ENCODE measurements around the gene CPE.

Gene CPE

DNA sequence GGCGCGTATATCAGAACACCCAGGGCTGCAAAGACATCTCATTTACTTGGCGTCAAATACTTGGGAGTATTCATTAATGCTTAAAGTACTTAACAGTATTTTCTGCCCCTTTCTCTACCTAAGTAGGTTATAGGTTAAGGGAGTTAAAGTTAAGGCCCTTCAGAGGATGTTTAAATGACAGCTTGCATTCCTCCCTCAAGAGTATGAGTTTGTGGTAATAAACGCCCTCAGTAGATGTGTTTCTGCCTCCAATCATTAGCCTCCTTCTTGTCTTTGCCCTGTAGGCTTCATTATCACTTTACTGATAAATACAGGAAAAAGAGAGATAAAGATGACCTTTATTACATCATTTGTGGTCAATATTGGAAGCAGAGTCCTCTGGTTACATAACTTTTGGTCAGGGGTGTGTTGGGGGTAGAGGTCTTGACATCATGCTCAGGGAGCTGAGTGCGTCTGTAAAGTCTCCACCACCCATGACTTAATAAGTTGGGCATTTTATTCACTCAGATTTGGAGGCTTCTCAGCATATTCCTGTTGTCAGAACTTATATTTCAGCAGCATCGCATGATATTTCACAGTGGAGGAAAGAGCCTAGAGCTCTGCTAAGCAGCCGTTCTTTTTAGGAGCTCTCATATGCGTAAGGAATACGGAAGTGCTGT is 145.9 kb downstream of the CPE start:
- no peak for DNase-seq
- no peak overlapping the region for H3K27ac ChIP-seq (ENCODE audit: insufficient read depth, low read length, poor library complexity, severe bottlenecking)
- no peaks in the 10 kb centered on the region for H3K27me3 ChIP-seq (replicated peaks; ENCODE audit: control insufficient read depth, insufficient read depth, low read length, poor library complexity, severe bottlenecking)
- H3K36me3 ChIP-seq (ENCODE audit: control insufficient read depth, insufficient read depth, low read length), result no peaks in the 10 kb centered on the region
- H3K9me3 ChIP-seq (ENCODE audit: control insufficient read depth, low read length), result no peaks in the 10 kb centered on the region
- no peak overlapping the region for H3K4me3 ChIP-seq (ENCODE audit: insufficient read depth, low read depth, low read length, poor library complexity, severe bottlenecking)
- no peaks in the 10 kb centered on the region for H3K4me1 ChIP-seq (ENCODE audit: control insufficient read depth, insufficient read depth, low read length, poor library complexity, severe bottlenecking)

GRCh38 chr4:165532976-165533375 is 154.2 kb downstream of the CPE start:
- no peak overlapping the region for H3K27ac ChIP-seq (ENCODE audit: insufficient read depth, low read length, poor library complexity, severe bottlenecking)
- no peaks in the 10 kb centered on the region for H3K4me1 ChIP-seq (ENCODE audit: control insufficient read depth, insufficient read depth, low read length, poor library complexity, severe bottlenecking)
- H3K27me3 ChIP-seq (replicated peaks; ENCODE audit: control insufficient read depth, insufficient read depth, low read length, poor library complexity, severe bottlenecking), result no peaks in the 10 kb centered on the region
- no peaks in the 10 kb centered on the region for H3K36me3 ChIP-seq (ENCODE audit: control insufficient read depth, insufficient read depth, low read length)
- H3K9me3 ChIP-seq (ENCODE audit: control insufficient read depth, low read length), result no peaks in the 10 kb centered on the region
- DNase-seq, result no peak
- H3K4me3 ChIP-seq (ENCODE audit: insufficient read depth, low read depth, low read length, poor library complexity, severe bottlenecking), result no peak overlapping the region

DNA sequence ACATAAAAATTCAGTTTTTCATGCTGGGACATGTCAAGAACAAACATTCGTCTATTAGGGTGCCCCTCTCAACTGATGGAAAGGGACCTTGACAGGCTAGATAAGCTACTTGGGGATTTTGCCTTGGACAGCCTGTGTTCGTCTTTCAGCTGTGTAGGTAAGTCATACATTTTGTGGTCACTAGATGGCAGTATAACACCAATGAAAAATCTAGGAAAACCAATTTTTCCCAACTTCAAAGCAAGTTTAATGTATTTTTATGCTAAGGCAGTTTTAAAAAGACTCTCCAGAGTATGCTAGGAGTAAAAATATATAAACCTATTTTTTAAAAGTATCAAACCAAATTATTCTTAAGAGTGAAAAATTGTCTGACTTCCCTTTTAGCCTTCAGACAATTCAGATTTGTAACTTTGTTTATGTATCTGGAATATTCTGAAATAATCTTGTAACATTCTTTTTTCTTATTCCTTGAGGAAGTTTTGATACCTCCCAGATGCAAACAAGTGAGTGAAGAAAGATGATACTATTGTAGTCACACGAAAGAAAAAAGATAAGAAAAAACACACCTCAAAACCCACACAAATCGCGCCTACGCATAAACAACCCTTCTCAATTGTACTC is 158.3 kb downstream of the CPE start:
- Histone ChIP-seq H3K4me1 (ENCODE audit: control insufficient read depth, insufficient read depth, low read length, poor library complexity, severe bottlenecking) (no peaks in the 10 kb centered on the region), H3K9me3 (ENCODE audit: control insufficient read depth, low read length) (no peaks in the 10 kb centered on the region), H3K4me3 (ENCODE audit: insufficient read depth, low read depth, low read length, poor library complexity, severe bottlenecking) (no peak overlapping the region), H3K27ac (ENCODE audit: insufficient read depth, low read length, poor library complexity, severe bottlenecking) (no peak overlapping the region), H3K27me3 (replicated peaks; ENCODE audit: control insufficient read depth, insufficient read depth, low read length, poor library complexity, severe bottlenecking) (no peaks in the 10 kb centered on the region), H3K36me3 (ENCODE audit: control insufficient read depth, insufficient read depth, low read length) (no peaks in the 10 kb centered on the region)
- no peak for DNase-seq

- no peak for DNase-seq
- no peak overlapping the region for H3K27ac ChIP-seq (ENCODE audit: insufficient read depth, low read length, poor library complexity, severe bottlenecking)
- H3K9me3 ChIP-seq (ENCODE audit: control insufficient read depth, low read length), result no peaks in the 10 kb centered on the region
- H3K4me1 ChIP-seq (ENCODE audit: control insufficient read depth, insufficient read depth, low read length, poor library complexity, severe bottlenecking), result no peaks in the 10 kb centered on the region
- H3K4me3 ChIP-seq (ENCODE audit: insufficient read depth, low read depth, low read length, poor library complexity, severe bottlenecking), result no peak overlapping the region
- H3K27me3 ChIP-seq (replicated peaks; ENCODE audit: control insufficient read depth, insufficient read depth, low read length, poor library complexity, severe bottlenecking), result no peaks in the 10 kb centered on the region
- H3K36me3 ChIP-seq (ENCODE audit: control insufficient read depth, insufficient read depth, low read length), result no peaks in the 10 kb centered on the region
Observed at GRCh38 chr4:165539801-165540200, 161.0 kb downstream of the CPE start.

DNA sequence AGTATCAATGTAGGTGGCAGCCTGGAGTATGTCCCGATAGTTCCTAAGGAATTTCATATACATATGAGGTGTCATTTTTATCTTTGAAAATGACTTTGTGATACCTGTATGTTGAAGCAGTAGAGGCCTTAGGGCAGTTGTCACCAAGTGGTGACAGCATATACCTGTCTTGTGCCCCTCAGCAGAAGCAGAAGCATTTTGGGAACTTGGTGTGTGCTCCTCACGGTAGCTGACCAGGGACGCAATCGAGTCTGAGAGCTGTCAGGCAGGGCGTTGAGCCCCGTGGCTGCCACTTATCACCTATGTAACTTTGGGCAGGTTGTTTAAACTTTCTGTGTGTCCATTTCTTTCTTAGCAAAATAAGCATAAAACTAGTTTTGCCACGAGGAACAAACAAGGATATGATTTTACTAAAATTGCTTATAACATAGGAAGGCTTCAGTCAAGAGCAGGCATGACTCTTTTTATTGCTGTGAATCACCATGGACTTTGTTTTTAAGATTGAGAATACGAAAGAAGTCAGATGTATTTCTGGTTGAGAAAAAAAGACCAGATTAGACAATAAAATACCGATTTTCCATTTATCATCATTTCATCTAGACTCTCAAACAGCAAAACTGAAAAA is 161.5 kb downstream of the CPE start:
- Histone ChIP-seq H3K4me1 (ENCODE audit: control insufficient read depth, insufficient read depth, low read length, poor library complexity, severe bottlenecking) (no peaks in the 10 kb centered on the region), H3K4me3 (ENCODE audit: insufficient read depth, low read depth, low read length, poor library complexity, severe bottlenecking) (no peak overlapping the region), H3K27ac (ENCODE audit: insufficient read depth, low read length, poor library complexity, severe bottlenecking) (no peak overlapping the region), H3K27me3 (replicated peaks; ENCODE audit: control insufficient read depth, insufficient read depth, low read length, poor library complexity, severe bottlenecking) (no peaks in the 10 kb centered on the region), H3K36me3 (ENCODE audit: control insufficient read depth, insufficient read depth, low read length) (no peaks in the 10 kb centered on the region), H3K9me3 (ENCODE audit: control insufficient read depth, low read length) (no peaks in the 10 kb centered on the region)
- DNase-seq, result no peak

- H3K9me3 ChIP-seq (ENCODE audit: control insufficient read depth, low read length), result no peaks in the 10 kb centered on the region
- no peaks in the 10 kb centered on the region for H3K4me1 ChIP-seq (ENCODE audit: control insufficient read depth, insufficient read depth, low read length, poor library complexity, severe bottlenecking)
- H3K27ac ChIP-seq (ENCODE audit: insufficient read depth, low read length, poor library complexity, severe bottlenecking), result no peak overlapping the region
- no peak overlapping the region for H3K4me3 ChIP-seq (ENCODE audit: insufficient read depth, low read depth, low read length, poor library complexity, severe bottlenecking)
- no peak for DNase-seq
- no peaks in the 10 kb centered on the region for H3K27me3 ChIP-seq (replicated peaks; ENCODE audit: control insufficient read depth, insufficient read depth, low read length, poor library complexity, severe bottlenecking)
- no peaks in the 10 kb centered on the region for H3K36me3 ChIP-seq (ENCODE audit: control insufficient read depth, insufficient read depth, low read length)
Observed at GRCh38 chr4:165541851-165542459, 163.1 kb downstream of the CPE start.

DNA sequence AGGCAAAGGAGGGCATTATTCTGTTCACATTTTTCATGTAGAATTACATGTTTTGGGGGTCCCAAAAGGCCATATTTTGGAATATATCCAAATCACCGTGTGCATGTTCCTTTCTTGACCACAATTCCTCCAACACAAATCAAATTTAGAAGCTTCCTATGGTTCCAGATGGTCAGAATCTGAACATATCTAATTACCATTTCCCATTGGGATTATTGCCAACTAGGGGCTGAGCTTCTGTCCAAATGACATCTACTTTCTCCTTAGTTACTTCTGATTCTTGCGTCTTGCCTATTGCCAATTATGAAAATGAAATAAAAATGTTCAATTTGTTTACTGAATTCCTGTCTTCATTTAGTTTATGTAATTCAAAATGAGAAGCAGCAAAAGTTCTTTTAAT is 163.7 kb downstream of the CPE start:
- Histone ChIP-seq H3K27me3 (replicated peaks; ENCODE audit: control insufficient read depth, insufficient read depth, low read length, poor library complexity, severe bottlenecking) (no peaks in the 10 kb centered on the region), H3K9me3 (ENCODE audit: control insufficient read depth, low read length) (no peaks in the 10 kb centered on the region), H3K4me3 (ENCODE audit: insufficient read depth, low read depth, low read length, poor library complexity, severe bottlenecking) (no peak overlapping the region), H3K4me1 (ENCODE audit: control insufficient read depth, insufficient read depth, low read length, poor library complexity, severe bottlenecking) (no peaks in the 10 kb centered on the region), H3K36me3 (ENCODE audit: control insufficient read depth, insufficient read depth, low read length) (no peaks in the 10 kb centered on the region), H3K27ac (ENCODE audit: insufficient read depth, low read length, poor library complexity, severe bottlenecking) (no peak overlapping the region)
- no peak for DNase-seq
